Subcutaneous abdominal adipose tissue (tissue), 5 donors: ENCODE results near the gene ZNF554.

Experiments used
- H3K27ac ChIP-seq: one replicate; pipeline ENCODE4 v1.7.0; 2013; ENCODE audit warnings: low read depth, mild to moderate bottlenecking, inconsistent platforms, low read length, moderate library complexity
- H3K27me3 ChIP-seq, 5 donors: one replicate each; pipeline ENCODE4 v1.7.0; 2013; ENCODE audit warnings: low read length in 5 of 5, inconsistent platforms in 1 of 5; ENCODE audit not compliant: control insufficient read depth in 5 of 5, insufficient read depth in 4 of 5
- H3K36me3 ChIP-seq, 5 donors: one replicate each; pipeline ENCODE4 v1.7.0; 2013; ENCODE audit warnings: low read length in 5 of 5; ENCODE audit not compliant: control insufficient read depth in 5 of 5, insufficient read depth in 5 of 5
- H3K4me1 ChIP-seq, 5 donors: one replicate each; pipeline ENCODE4 v1.7.0; 2013; ENCODE audit warnings: low read length in 5 of 5, mild to moderate bottlenecking in 3 of 5, moderate library complexity in 1 of 5; ENCODE audit not compliant: control insufficient read depth in 5 of 5, insufficient read depth in 5 of 5
- H3K4me3 ChIP-seq, 5 donors: one replicate each; pipeline ENCODE4 v1.7.0; 2013; ENCODE audit warnings: low read length in 5 of 5, low read depth in 1 of 5
- H3K9ac ChIP-seq, 5 donors: one replicate each; pipeline ENCODE4 v1.7.0; 2013; ENCODE audit warnings: low read length in 5 of 5, mild to moderate bottlenecking in 4 of 5, moderate library complexity in 3 of 5
- H3K9me3 ChIP-seq, 5 donors: one replicate each; pipeline ENCODE4 v1.7.0; 2013; ENCODE audit warnings: low read length in 5 of 5; ENCODE audit not compliant: control insufficient read depth in 5 of 5
- donor health status: healthy.
- donor health status: healthy.
- donor health status: healthy.
- donor health status: healthy.
- donor health status: healthy.

ZNF554 gene

DNA sequence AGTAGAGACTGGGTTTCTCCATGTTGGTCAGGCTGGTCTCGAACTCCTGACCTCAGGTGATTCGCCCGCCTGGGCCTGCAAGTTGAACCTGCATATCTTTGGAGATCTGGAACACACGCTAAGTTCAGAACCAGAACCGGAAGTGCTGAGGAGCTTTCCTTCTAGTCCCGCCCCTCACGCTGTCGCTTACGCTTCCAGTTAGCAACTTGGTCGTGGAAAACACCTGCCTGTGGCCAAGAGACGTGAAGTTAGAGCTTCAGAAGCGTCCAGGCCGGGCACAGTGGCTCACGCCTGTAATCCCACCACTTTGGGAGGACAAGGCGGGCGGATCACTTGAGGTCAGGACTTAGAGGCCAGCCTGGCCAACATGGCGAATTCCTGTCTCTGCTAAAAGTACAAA lies 66.1 kb downstream of the ZNF554 start:
- Histone ChIP-seq H3K9ac (no peak overlapping the region), H3K36me3 (no peaks in the 10 kb centered on the region), H3K9me3 (no peaks in the 10 kb centered on the region), H3K27me3 (peaks cover 0 to 3% (median 0%) of the 10 kb centered on the region in 5 donors), H3K27ac (no peak overlapping the region), H3K4me1 (peaks cover 0 to 18% (median 7%) of the 10 kb centered on the region in 5 donors), H3K4me3 (no peak overlapping the region)
